Gastroesophageal sphincter (tissue), 4 donors: ENCODE data around the gene SEMA3D. TPM values are rescaled to one million over a fixed set of nuclear protein-coding genes. Genes with fewer than 3 reads are reported as not detected.

Source experiments
- ATAC-seq: fragments of 150-250 bp; one replicate; pipeline ENCODE4 v1.9.1; 2016; ENCODE audit warnings: mild to moderate bottlenecking, moderate library complexity
- H3K27ac ChIP-seq, 4 donors: fragments of 200-600 bp; sonication (generic) in 3 of 4; 1 replicate in 3 of 4; 2 replicates in 1 of 4; pipeline ENCODE4 v1.5.1; 2016 to 2019
- H3K27me3 ChIP-seq: fragments of 200-600 bp; sonication (generic); one replicate; pipeline ENCODE4 v1.5.1; 2019
- H3K36me3 ChIP-seq, 2 donors: fragments of 200-600 bp; sonication (generic); one replicate each; pipeline ENCODE4 v1.5.1; 2019; ENCODE audit warnings: control low read depth in 1 of 2
- H3K4me1 ChIP-seq, 3 donors: fragments of 200-600 bp; sonication (generic); 1 replicate in 2 of 3; 2 replicates in 1 of 3; pipeline ENCODE4 v1.5.1; 2016 to 2019; ENCODE audit warnings: control low read depth in 2 of 3
- H3K4me3 ChIP-seq, 2 donors: fragments of 200-600 bp; sonication (generic); one replicate each; pipeline ENCODE4 v1.5.1; 2019; ENCODE audit warnings: mild to moderate bottlenecking in 1 of 2, moderate library complexity in 1 of 2
- H3K9me3 ChIP-seq, 3 donors: fragments of 200-600 bp; sonication (generic); one replicate each; pipeline ENCODE4 v1.5.1; 2017 to 2019; ENCODE audit warnings: control low read depth in 2 of 3
- CTCF ChIP-seq, 4 experiments: fragments of 200-600 bp in 2 of 4; fragments of 450-650 bp in 2 of 4; sonication (generic) in 1 of 4; IDR thresholded peaks; one replicate each; pipeline ENCODE4 v1.5.1; 2017 to 2019; ENCODE audit warnings: antibody characterized with exemption in 4 of 4, mild to moderate bottlenecking in 2 of 4, moderate library complexity in 2 of 4
- EP300 ChIP-seq: sonication (generic); formaldehyde crosslinking; IDR thresholded peaks from one replicate; pipeline ENCODE4 v1.6.1; 2017; ENCODE audit warnings: antibody characterized with exemption, mild to moderate bottlenecking
- POLR2A ChIP-seq, 2 donors: fragments of 450-650 bp; IDR thresholded peaks; one replicate each; pipeline ENCODE4 v1.6.1; 2017; ENCODE audit warnings: antibody characterized with exemption in 2 of 2, mild to moderate bottlenecking in 2 of 2, moderate library complexity in 1 of 2
- POLR2AphosphoS5 ChIP-seq: sonication (generic); formaldehyde crosslinking; IDR thresholded peaks from one replicate; pipeline ENCODE4 v1.6.1; 2017; ENCODE audit warnings: antibody characterized with exemption
- WGBS, 2 donors: methylation state at CpG; one replicate each; pipeline ENCODE4 v1.1.5; 2018; ENCODE audit warnings: low coverage in 1 of 2; 5-methylcytosine and 5-hydroxymethylcytosine counted together
- total RNA-seq, 4 donors: library from RNA; depleted of rRNA; stranded (reverse); fragments of >200 nt; gene quantifications; one replicate each; pipeline ENCODE4 v1.1.0, GENCODE V29; 2016

Gene SEMA3D
- total RNA-seq, 4 donors from 2014 or later, result 0.27 to 24.6 (median 6.5) TPM

GRCh38 chr7:85006754-85007153 lies 180.1 kb downstream of the SEMA3D start:
- WGBS, 2 donors, result 87 to 100% methylated on average over 1 of the region's 1 CpG

GRCh38 chr7:85004402-85004801 lies 182.5 kb downstream of the SEMA3D start:
- no peak for ATAC-seq
- H3K27ac ChIP-seq, result no peak overlapping the region
- WGBS, 2 donors, result 15 to 21% methylated on average over 2 of the region's 2 CpGs
- H3K27me3 ChIP-seq, result no peaks in the 10 kb centered on the region
- TF ChIP-seq EP300 (no peak), POLR2A (IDR thresholded peaks at IDR 0.05) (no peak), CTCF (IDR thresholded peaks at IDR 0.05) (no peak), POLR2AphosphoS5 (no peak)
- peaks cover 0 to 20% (median 4%) of the 10 kb centered on the region in 3 donors for H3K4me1 ChIP-seq
- no peak overlapping the region for H3K4me3 ChIP-seq
- H3K36me3 ChIP-seq, result no peaks in the 10 kb centered on the region
- no peaks in the 10 kb centered on the region for H3K9me3 ChIP-seq

More at GRCh38 chr7:85006754-85007153, 180.1 kb downstream of the SEMA3D start:
- Histone ChIP-seq H3K27ac (no peak overlapping the region), H3K36me3 (no peaks in the 10 kb centered on the region), H3K27me3 (no peaks in the 10 kb centered on the region), H3K9me3 (no peaks in the 10 kb centered on the region), H3K4me1 (peaks cover 0 to 15% (median 4%) of the 10 kb centered on the region in 3 donors), H3K4me3 (no peak overlapping the region)
- ATAC-seq, result no peak
- TF ChIP-seq EP300, result no peak
- no peak for TF ChIP-seq CTCF (IDR thresholded peaks at IDR 0.05)
- TF ChIP-seq POLR2AphosphoS5, result no peak
- no peak for TF ChIP-seq POLR2A (IDR thresholded peaks at IDR 0.05)

- no peak overlapping the region for H3K27ac ChIP-seq
- WGBS, 2 donors, result 59 to 70% methylated on average over 3 of the region's 3 CpGs
- no peak for TF ChIP-seq POLR2A (IDR thresholded peaks at IDR 0.05)
- TF ChIP-seq EP300, result no peak
- TF ChIP-seq CTCF (IDR thresholded peaks at IDR 0.05), result no peak
- TF ChIP-seq POLR2AphosphoS5, result no peak
Measured at GRCh38 chr7:85001495-85002345, 185.1 kb downstream of the SEMA3D start.

GRCh38 chr7:85000735-85001350 lies 186.0 kb downstream of the SEMA3D start:
- no peaks in the 10 kb centered on the region for H3K36me3 ChIP-seq
- no peak for TF ChIP-seq CTCF (IDR thresholded peaks at IDR 0.05)
- no peak for TF ChIP-seq EP300
- no peak for TF ChIP-seq POLR2AphosphoS5
- no peak for TF ChIP-seq POLR2A (IDR thresholded peaks at IDR 0.05)
- no peak overlapping the region for H3K4me3 ChIP-seq
- WGBS, 2 donors, result 91 to 100% methylated on average over 1 of the region's 1 CpG
- no peaks in the 10 kb centered on the region for H3K9me3 ChIP-seq
- no peak overlapping the region for H3K27ac ChIP-seq
- no peaks in the 10 kb centered on the region for H3K27me3 ChIP-seq
- H3K4me1 ChIP-seq, result peaks cover 0 to 20% (median 4%) of the 10 kb centered on the region in 3 donors
- no peak for ATAC-seq

More at GRCh38 chr7:85001495-85002345, 185.1 kb downstream of the SEMA3D start:
- Histone ChIP-seq H3K9me3 (no peaks in the 10 kb centered on the region), H3K27me3 (no peaks in the 10 kb centered on the region), H3K4me1 (peaks cover 0 to 20% (median 4%) of the 10 kb centered on the region in 3 donors), H3K36me3 (no peaks in the 10 kb centered on the region), H3K4me3 (no peak overlapping the region)
- ATAC-seq, result no peak
